ENCODE results near the gene CRIM1.

DNA sequence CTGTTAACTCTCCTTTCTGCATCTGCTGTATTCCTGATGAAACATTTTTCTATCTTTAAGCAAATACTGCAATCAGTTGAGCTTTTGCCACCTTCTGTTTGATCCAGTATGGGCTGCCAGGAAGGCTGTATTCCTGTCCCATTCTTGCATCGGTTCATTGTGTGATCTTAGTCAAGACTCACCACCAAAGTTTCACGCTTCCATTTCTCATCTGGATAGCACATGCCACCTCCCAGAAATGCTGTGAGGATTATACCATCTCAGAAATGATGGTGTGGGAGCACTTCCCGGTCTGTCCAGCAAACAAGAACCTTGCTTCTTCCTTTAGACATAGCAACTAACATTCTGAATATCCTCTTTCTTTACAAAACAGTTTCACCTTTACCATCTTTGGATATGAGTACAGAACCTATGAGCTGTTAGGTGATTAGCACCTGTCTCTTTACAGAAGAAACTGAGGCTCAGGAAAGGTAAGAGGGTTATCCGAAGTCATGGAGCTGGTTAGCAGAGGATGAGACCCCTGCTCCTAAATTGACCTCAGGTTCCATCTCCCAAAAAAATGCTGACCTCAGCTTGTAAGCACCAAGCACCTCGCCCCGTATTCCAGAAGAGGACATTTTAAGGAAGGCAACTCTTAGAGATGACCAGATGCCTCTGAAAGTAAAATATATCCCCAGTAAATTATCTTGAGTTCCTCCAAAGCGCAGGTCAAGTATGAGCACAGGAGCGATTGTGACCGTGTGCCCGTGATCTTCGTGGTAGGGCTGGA, 185.6 kb downstream of the CRIM1 start:
- no peak for TF ChIP-seq EZH2 (IDR thresholded peaks at IDR 0.05; ENCODE audit: low read depth)
- TF ChIP-seq, protein P1, sequence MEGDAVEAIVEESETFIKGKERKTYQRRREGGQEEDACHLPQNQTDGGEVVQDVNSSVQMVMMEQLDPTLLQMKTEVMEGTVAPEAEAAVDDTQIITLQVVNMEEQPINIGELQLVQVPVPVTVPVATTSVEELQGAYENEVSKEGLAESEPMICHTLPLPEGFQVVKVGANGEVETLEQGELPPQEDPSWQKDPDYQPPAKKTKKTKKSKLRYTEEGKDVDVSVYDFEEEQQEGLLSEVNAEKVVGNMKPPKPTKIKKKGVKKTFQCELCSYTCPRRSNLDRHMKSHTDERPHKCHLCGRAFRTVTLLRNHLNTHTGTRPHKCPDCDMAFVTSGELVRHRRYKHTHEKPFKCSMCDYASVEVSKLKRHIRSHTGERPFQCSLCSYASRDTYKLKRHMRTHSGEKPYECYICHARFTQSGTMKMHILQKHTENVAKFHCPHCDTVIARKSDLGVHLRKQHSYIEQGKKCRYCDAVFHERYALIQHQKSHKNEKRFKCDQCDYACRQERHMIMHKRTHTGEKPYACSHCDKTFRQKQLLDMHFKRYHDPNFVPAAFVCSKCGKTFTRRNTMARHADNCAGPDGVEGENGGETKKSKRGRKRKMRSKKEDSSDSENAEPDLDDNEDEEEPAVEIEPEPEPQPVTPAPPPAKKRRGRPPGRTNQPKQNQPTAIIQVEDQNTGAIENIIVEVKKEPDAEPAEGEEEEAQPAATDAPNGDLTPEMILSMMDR (conservative IDR thresholded peaks at IDR 0.05): no peak

Measured in PC-9 (cell line).